ENCODE data around the gene CNST. TPM values are rescaled to one million over a fixed set of nuclear protein-coding genes. Genes with fewer than 3 reads are reported as not detected.

The CNST gene
- total RNA-seq, 1 experiment from 2014 or later: 14.8 TPM

GRCh38 chr1:246550402-246550801 is 15.9 kb upstream of the CNST start:
- Histone ChIP-seq H3K9me3 (no peaks in the 10 kb centered on the region), H3K36me3 (ENCODE audit: control insufficient read depth, insufficient read depth, low read length) (no peaks in the 10 kb centered on the region; the same call in 1 of the 2 replicates), H3K4me3 (ENCODE audit: low read depth, low read length) (no peak overlapping the region), H3K4me1 (no peaks in the 10 kb centered on the region), H3K27me3 (replicated peaks; ENCODE audit: control insufficient read depth, insufficient read depth, low read length) (no peaks in the 10 kb centered on the region)
- no peak for DNase-seq
- intact Hi-C loops (cut with micrococcal nuclease; ENCODE audit: unreplicated experiment): no loop called here
- Mint-ChIP-seq H3K4me1 (ENCODE audit: low read depth, unreplicated experiment) (no peaks in the 10 kb centered on the region), H3K27ac (ENCODE audit: unreplicated experiment) (no peak overlapping the region), H3K9me3 (ENCODE audit: unreplicated experiment) (no peaks in the 10 kb centered on the region), H3K27me3 (ENCODE audit: insufficient read depth, unreplicated experiment) (no peaks in the 10 kb centered on the region), H3K36me3 (ENCODE audit: insufficient read depth, unreplicated experiment) (peaks cover 65% of the 10 kb centered on the region), H3K4me3 (ENCODE audit: unreplicated experiment) (no peak overlapping the region)
- CTCF ChIA-PET: no interaction called here
- TF ChIP-seq CTCF (IDR thresholded peaks at IDR 0.05; ENCODE audit: insufficient read depth in 1 of 2, low read depth in 1 of 2, low read length in 1 of 2, severe bottlenecking in 1 of 2, unreplicated experiment in 1 of 2): no peak
- no TSS peak for BruUV-seq (replicated peaks)
- POLR2A ChIA-PET: no interaction called here

GRCh38 chr1:246552110-246552509 is 14.1 kb upstream of the CNST start:
- DNase-seq: no peak
- Mint-ChIP-seq H3K9me3 (ENCODE audit: unreplicated experiment) (no peaks in the 10 kb centered on the region), H3K27ac (ENCODE audit: unreplicated experiment) (no peak overlapping the region), H3K4me3 (ENCODE audit: unreplicated experiment) (no peak overlapping the region), H3K4me1 (ENCODE audit: low read depth, unreplicated experiment) (no peaks in the 10 kb centered on the region), H3K27me3 (ENCODE audit: insufficient read depth, unreplicated experiment) (no peaks in the 10 kb centered on the region), H3K36me3 (ENCODE audit: insufficient read depth, unreplicated experiment) (peaks cover 61% of the 10 kb centered on the region)
- Histone ChIP-seq H3K9me3 (no peaks in the 10 kb centered on the region), H3K4me1 (no peaks in the 10 kb centered on the region), H3K36me3 (ENCODE audit: control insufficient read depth, insufficient read depth, low read length) (peaks cover 2% of the 10 kb centered on the region; the same call in 1 of the 2 replicates), H3K4me3 (ENCODE audit: low read depth, low read length) (no peak overlapping the region), H3K27me3 (replicated peaks; ENCODE audit: control insufficient read depth, insufficient read depth, low read length) (no peaks in the 10 kb centered on the region)
- intact Hi-C loops (cut with micrococcal nuclease; ENCODE audit: unreplicated experiment): no loop called here
- TF ChIP-seq CTCF (IDR thresholded peaks at IDR 0.05; ENCODE audit: insufficient read depth in 1 of 2, low read depth in 1 of 2, low read length in 1 of 2, severe bottlenecking in 1 of 2, unreplicated experiment in 1 of 2): no peak
- no TSS peak for BruUV-seq (replicated peaks)
- ChIA-PET CTCF (interaction anchor here (0.6 kb wide), 1 partner anchor 22 kb away, joined by 6 read pairs; no protein-coding TSS in a partner anchor), POLR2A (no interaction called here)

GRCh38 chr1:246554201-246554600 is 12.1 kb upstream of the CNST start:
- H3K27ac Mint-ChIP-seq (ENCODE audit: unreplicated experiment): no peak overlapping the region
- H3K9me3 Mint-ChIP-seq (ENCODE audit: unreplicated experiment): no peaks in the 10 kb centered on the region
- H3K36me3 Mint-ChIP-seq (ENCODE audit: insufficient read depth, unreplicated experiment): peaks cover 55% of the 10 kb centered on the region
- TF ChIP-seq CTCF (IDR thresholded peaks at IDR 0.05; ENCODE audit: insufficient read depth in 1 of 2, low read depth in 1 of 2, low read length in 1 of 2, severe bottlenecking in 1 of 2, unreplicated experiment in 1 of 2): no peak
- no peaks in the 10 kb centered on the region for H3K27me3 Mint-ChIP-seq (ENCODE audit: insufficient read depth, unreplicated experiment)
- no peak overlapping the region for H3K4me3 ChIP-seq (ENCODE audit: low read depth, low read length)
- H3K27me3 ChIP-seq (replicated peaks; ENCODE audit: control insufficient read depth, insufficient read depth, low read length): no peaks in the 10 kb centered on the region
- H3K4me3 Mint-ChIP-seq (ENCODE audit: unreplicated experiment): no peak overlapping the region
- peaks cover 2% of the 10 kb centered on the region; the same call in 1 of the 2 replicates for H3K36me3 ChIP-seq (ENCODE audit: control insufficient read depth, insufficient read depth, low read length)
- CTCF ChIA-PET: no interaction called here
- DNase-seq: no peak
- no peaks in the 10 kb centered on the region for H3K9me3 ChIP-seq
- H3K4me1 ChIP-seq: no peaks in the 10 kb centered on the region
- POLR2A ChIA-PET: no interaction called here
- BruUV-seq (replicated peaks): no TSS peak
- H3K4me1 Mint-ChIP-seq (ENCODE audit: low read depth, unreplicated experiment): no peaks in the 10 kb centered on the region
- intact Hi-C loops (cut with micrococcal nuclease; ENCODE audit: unreplicated experiment): no loop called here

All from Caco-2 (cell line).